ENCODE results near the gene SPEF1. TPM values are rescaled to one million over a fixed set of nuclear protein-coding genes. Genes with fewer than 3 reads are reported as not detected.

The SPEF1 gene
- total RNA-seq, 4 donors from 2014 or later = not detected

- Histone ChIP-seq H3K4me1 (peaks cover 4 to 81% (median 32%) of the 10 kb centered on the region in 3 donors), H3K9me3 (peaks cover 0 to 5% (median 0%) of the 10 kb centered on the region in 3 donors), H3K36me3 (peaks cover 0 to 81% of the 10 kb centered on the region in 2 donors), H3K27me3 (no peaks in the 10 kb centered on the region), H3K4me3 (no peak overlapping the region), H3K27ac (peak overlapping the region in 2 of 4 donors; percentile 96 to 99)
- 84 to 89% methylated on average over 4 to 6 of the region's 11 CpGs for WGBS, 2 donors (ENCODE audit: low coverage in 1 of 2)
- no peak for ATAC-seq
- TF ChIP-seq EP300 (IDR thresholded peaks at IDR 0.05) (no peak), CTCF (IDR thresholded peaks at IDR 0.05) (no peak), POLR2AphosphoS5 (IDR thresholded peaks at IDR 0.05) (no peak), POLR2A (IDR thresholded peaks at IDR 0.05) (no peak)
These were observed 21.4 kb upstream of the SPEF1 start for GRCh38 chr20:3802524-3803239.

GRCh38 chr20:3801846-3802245 lies 20.6 kb upstream of the SPEF1 start:
- no peak for TF ChIP-seq EP300 (IDR thresholded peaks at IDR 0.05)
- no peak for TF ChIP-seq CTCF (IDR thresholded peaks at IDR 0.05)
- Histone ChIP-seq H3K4me1 (peaks cover 0 to 81% (median 32%) of the 10 kb centered on the region in 3 donors), H3K4me3 (no peak overlapping the region), H3K27me3 (no peaks in the 10 kb centered on the region), H3K36me3 (peaks cover 0 to 84% of the 10 kb centered on the region in 2 donors), H3K9me3 (peaks cover 0 to 5% (median 0%) of the 10 kb centered on the region in 3 donors), H3K27ac (peak overlapping the region in 2 of 4 donors; percentile 96 to 99)
- 98% methylated on average over 8 of the region's 13 CpGs; no CpG with 5 or more reads in 1 of the 2 donors for WGBS, 2 donors (ENCODE audit: low coverage in 1 of 2)
- ATAC-seq = no peak

DNA sequence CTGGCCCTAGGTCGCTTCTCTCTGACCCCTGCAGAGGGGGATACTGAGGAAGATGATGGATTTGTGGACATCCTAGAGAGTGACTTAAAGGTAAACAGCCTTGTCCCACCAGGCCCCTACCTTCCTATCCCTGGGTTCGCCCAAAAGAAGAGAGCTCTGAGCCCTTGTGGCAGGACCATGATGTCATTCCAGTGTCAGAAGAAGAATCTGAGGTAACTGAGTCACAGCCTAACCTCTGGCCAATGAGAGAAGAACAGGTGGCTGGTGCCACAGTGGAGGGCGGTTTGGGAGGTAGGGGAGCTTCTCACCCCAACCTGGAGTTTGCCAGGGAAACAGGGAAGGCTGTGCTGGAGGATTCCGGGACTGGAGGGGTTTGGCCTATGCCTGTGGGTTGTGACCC lies 20.1 kb upstream of the SPEF1 start:
- peak overlapping the region in 2 of 4 donors; percentile 96 to 99 for H3K27ac ChIP-seq
- no peaks in the 10 kb centered on the region for H3K27me3 ChIP-seq
- H3K9me3 ChIP-seq = peaks cover 0 to 5% (median 0%) of the 10 kb centered on the region in 3 donors
- H3K4me1 ChIP-seq = peaks cover 0 to 81% (median 35%) of the 10 kb centered on the region in 3 donors
- no peak for ATAC-seq
- 92 to 100% methylated on average over 1 to 3 of the region's 4 CpGs for WGBS, 2 donors (ENCODE audit: low coverage in 1 of 2)
- TF ChIP-seq CTCF (IDR thresholded peaks at IDR 0.05) (no peak), POLR2AphosphoS5 (IDR thresholded peaks at IDR 0.05) (no peak), EP300 (IDR thresholded peaks at IDR 0.05) (no peak), POLR2A (IDR thresholded peaks at IDR 0.05) (no peak)
- no peak overlapping the region for H3K4me3 ChIP-seq
- peaks cover 0 to 84% of the 10 kb centered on the region in 2 donors for H3K36me3 ChIP-seq

- ATAC-seq = no peak
- H3K27me3 ChIP-seq = no peaks in the 10 kb centered on the region
- peaks cover 0 to under 1% (median 0%) of the 10 kb centered on the region in 3 donors for H3K9me3 ChIP-seq
- no peak for TF ChIP-seq EP300 (IDR thresholded peaks at IDR 0.05)
- TF ChIP-seq CTCF (IDR thresholded peaks at IDR 0.05) = no peak
- TF ChIP-seq POLR2A (IDR thresholded peaks at IDR 0.05) = no peak
- TF ChIP-seq POLR2AphosphoS5 (IDR thresholded peaks at IDR 0.05) = no peak
- peaks cover 0 to 78% (median 31%) of the 10 kb centered on the region in 3 donors for H3K4me1 ChIP-seq
- H3K27ac ChIP-seq = peak overlapping the region in 2 of 4 donors; percentile 96 to 99
- WGBS, 2 donors (ENCODE audit: low coverage in 1 of 2) = 70% methylated on average over 2 of the region's 8 CpGs; no CpG with 5 or more reads in 1 of the 2 donors
- no peak overlapping the region for H3K4me3 ChIP-seq
- H3K36me3 ChIP-seq = peaks cover 0 to 82% of the 10 kb centered on the region in 2 donors
These were observed 19.6 kb upstream of the SPEF1 start for GRCh38 chr20:3800878-3801260.
